Measurements from ENCODE around the gene FPR3.

Gene FPR3

GRCh38 chr19:51793994-51794393 lies 963 bp upstream of the FPR3 start:
- Histone ChIP-seq H3K36me3 (no peaks in the 10 kb centered on the region), H3K4me3 (ENCODE audit: low read depth, low read length) (no peak overlapping the region), H3K27ac (no peak overlapping the region), H3K27me3 (ENCODE audit: insufficient read depth, low read depth, severe bottlenecking) (peaks cover 71% of the 10 kb centered on the region), H3K9me3 (ENCODE audit: severe bottlenecking) (peaks cover 5% of the 10 kb centered on the region)
- no peak for TF ChIP-seq CTCF (IDR thresholded peaks at IDR 0.05; ENCODE audit: low read depth, low read length)
- DNase-seq = no peak

- Histone ChIP-seq H3K4me3 (ENCODE audit: low read depth, low read length) (no peak overlapping the region), H3K27ac (no peak overlapping the region), H3K36me3 (no peaks in the 10 kb centered on the region), H3K27me3 (ENCODE audit: insufficient read depth, low read depth, severe bottlenecking) (peaks cover 75% of the 10 kb centered on the region), H3K9me3 (ENCODE audit: severe bottlenecking) (peaks cover 3% of the 10 kb centered on the region)
- TF ChIP-seq CTCF (IDR thresholded peaks at IDR 0.05; ENCODE audit: low read depth, low read length) = no peak
- no peak for DNase-seq
These were observed 1.3 kb downstream of the FPR3 start for GRCh38 chr19:51796195-51796679.

GRCh38 chr19:51797480-51797879 lies 2.5 kb downstream of the FPR3 start:
- Histone ChIP-seq H3K27me3 (ENCODE audit: insufficient read depth, low read depth, severe bottlenecking) (peaks cover 82% of the 10 kb centered on the region), H3K9me3 (ENCODE audit: severe bottlenecking) (peaks cover 3% of the 10 kb centered on the region), H3K27ac (no peak overlapping the region), H3K4me3 (ENCODE audit: low read depth, low read length) (no peak overlapping the region), H3K36me3 (no peaks in the 10 kb centered on the region)
- TF ChIP-seq CTCF (IDR thresholded peaks at IDR 0.05; ENCODE audit: low read depth, low read length) = no peak
- DNase-seq = no peak

- DNase-seq = no peak
- no peaks in the 10 kb centered on the region for H3K36me3 ChIP-seq
- H3K27me3 ChIP-seq (ENCODE audit: insufficient read depth, low read depth, severe bottlenecking) = peaks cover 79% of the 10 kb centered on the region
- no peak overlapping the region for H3K27ac ChIP-seq
- no peak for TF ChIP-seq CTCF (IDR thresholded peaks at IDR 0.05; ENCODE audit: low read depth, low read length)
- no peaks in the 10 kb centered on the region for H3K9me3 ChIP-seq (ENCODE audit: severe bottlenecking)
- H3K4me3 ChIP-seq (ENCODE audit: low read depth, low read length) = no peak overlapping the region
These were observed 3.1 kb downstream of the FPR3 start for GRCh38 chr19:51798062-51798461.

GRCh38 chr19:51799034-51799773 lies 4.2 kb downstream of the FPR3 start:
- peaks cover 77% of the 10 kb centered on the region for H3K27me3 ChIP-seq (ENCODE audit: insufficient read depth, low read depth, severe bottlenecking)
- TF ChIP-seq CTCF (IDR thresholded peaks at IDR 0.05; ENCODE audit: low read depth, low read length) = no peak
- no peaks in the 10 kb centered on the region for H3K36me3 ChIP-seq
- no peak overlapping the region for H3K27ac ChIP-seq
- H3K9me3 ChIP-seq (ENCODE audit: severe bottlenecking) = no peaks in the 10 kb centered on the region
- DNase-seq = no peak
- no peak overlapping the region for H3K4me3 ChIP-seq (ENCODE audit: low read depth, low read length)
